ENCODE measurements around the gene SPECC1L.

GRCh38 chr22:24401931-24402367, 131.3 kb downstream of the SPECC1L start:
- no peak for TF ChIP-seq CTCF (conservative IDR thresholded peaks at IDR 0.05; ENCODE audit: low read length)
- no peak for TF ChIP-seq EZH2phosphoT487 (IDR thresholded peaks at IDR 0.05; ENCODE audit: borderline replicate concordance)

All from Loucy (cell line).